ENCODE data around the gene COMMD3. TPM values are rescaled to one million over a fixed set of nuclear protein-coding genes. Genes with fewer than 3 reads are reported as not detected.

Gene COMMD3
- total and polyA plus RNA-seq, 7 experiments from 2014 or later = 33.9 to 83.7 (median 57.2) TPM

GRCh38 chr10:22368402-22368801 is 52.2 kb downstream of the COMMD3 start:
- Histone ChIP-seq H3K9me3 (ENCODE audit: control insufficient read depth in 2 of 3, low read length in 3 of 3) (no peaks in the 10 kb centered on the region), H3K4me3 (ENCODE audit: low read length) (no peak overlapping the region), H3K27ac (ENCODE audit: low read depth, low read length) (no peak overlapping the region), H3K36me3 (ENCODE audit: control insufficient read depth in 2 of 3, insufficient read depth in 3 of 3, low read length in 3 of 3) (no peaks in the 10 kb centered on the region), H3K4me1 (ENCODE audit: control insufficient read depth in 2 of 2, insufficient read depth in 2 of 2, low read length in 2 of 2) (no peaks in the 10 kb centered on the region), H3K27me3 (ENCODE audit: control insufficient read depth in 2 of 2, insufficient read depth in 2 of 2, low read length in 2 of 2) (no peaks in the 10 kb centered on the region)
- H3K27me3 Mint-ChIP-seq = peaks cover 0 to 12% (median 2%) of the 10 kb centered on the region in 5 donors
- ChIA-PET CTCF (no interaction called here), POLR2A (no interaction called here)
- intact Hi-C loops (cut with micrococcal nuclease) = no loop called here
- peaks cover 0 to 5% (median 0%) of the 10 kb centered on the region in 11 donors for H3K9me3 Mint-ChIP-seq
- ATAC-seq (no peak), DNase-seq (no peak)
- peaks cover 0 to 3% (median 0%) of the 10 kb centered on the region in 5 donors for H3K36me3 Mint-ChIP-seq
- H3K4me3 Mint-ChIP-seq = no peak overlapping the region
- no peak overlapping the region for H3K27ac Mint-ChIP-seq
- H3K4me1 Mint-ChIP-seq = peaks cover 0 to 32% (median 7%) of the 10 kb centered on the region in 7 donors

DNA sequence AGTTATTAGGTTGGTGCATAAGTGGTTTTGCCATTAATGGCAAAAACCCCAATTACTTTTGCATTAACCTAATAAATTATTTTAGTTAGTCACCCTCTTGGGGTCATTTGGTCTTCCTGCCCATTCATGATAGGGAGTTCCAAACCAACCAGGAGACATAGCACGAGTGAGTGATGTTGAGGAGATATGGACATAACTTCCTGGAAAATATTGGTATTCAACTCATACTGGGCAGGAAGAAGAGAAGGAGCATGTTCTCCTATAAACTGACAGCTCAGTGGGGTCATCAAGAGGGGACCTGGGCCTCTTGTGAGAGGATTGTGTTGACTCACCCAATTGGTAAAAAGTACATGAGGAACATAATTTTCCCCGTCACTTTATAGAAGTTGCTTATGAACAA is 52.8 kb downstream of the COMMD3 start:
- Histone ChIP-seq H3K27me3 (ENCODE audit: control insufficient read depth in 2 of 2, insufficient read depth in 2 of 2, low read length in 2 of 2) (no peaks in the 10 kb centered on the region), H3K36me3 (ENCODE audit: control insufficient read depth in 2 of 3, insufficient read depth in 3 of 3, low read length in 3 of 3) (no peaks in the 10 kb centered on the region), H3K9me3 (ENCODE audit: control insufficient read depth in 2 of 3, low read length in 3 of 3) (no peaks in the 10 kb centered on the region), H3K27ac (ENCODE audit: low read depth, low read length) (no peak overlapping the region), H3K4me3 (ENCODE audit: low read length) (no peak overlapping the region), H3K4me1 (ENCODE audit: control insufficient read depth in 2 of 2, insufficient read depth in 2 of 2, low read length in 2 of 2) (no peaks in the 10 kb centered on the region)
- Mint-ChIP-seq H3K4me1 (peaks cover 0 to 32% (median 7%) of the 10 kb centered on the region in 7 donors), H3K36me3 (peaks cover 0 to 3% (median 0%) of the 10 kb centered on the region in 5 donors), H3K4me3 (no peak overlapping the region), H3K27ac (no peak overlapping the region), H3K9me3 (peaks cover 0 to 5% (median 0%) of the 10 kb centered on the region in 11 donors), H3K27me3 (peaks cover 0 to 12% (median 2%) of the 10 kb centered on the region in 5 donors)
- CTCF ChIA-PET = no interaction called here
- ATAC-seq = peak; percentile 50
- intact Hi-C loops (cut with micrococcal nuclease) = no loop called here
- DNase-seq = no peak
- POLR2A ChIA-PET = interaction anchor here (0.8 to 1.6 kb wide), 2 partner anchors 29 to 69 kb away, joined by 3 to 5 read pairs; no protein-coding TSS in a partner anchor

- Histone ChIP-seq H3K4me3 (ENCODE audit: low read length) (no peak overlapping the region), H3K36me3 (ENCODE audit: control insufficient read depth in 2 of 3, insufficient read depth in 3 of 3, low read length in 3 of 3) (no peaks in the 10 kb centered on the region), H3K27me3 (ENCODE audit: control insufficient read depth in 2 of 2, insufficient read depth in 2 of 2, low read length in 2 of 2) (no peaks in the 10 kb centered on the region), H3K4me1 (ENCODE audit: control insufficient read depth in 2 of 2, insufficient read depth in 2 of 2, low read length in 2 of 2) (no peaks in the 10 kb centered on the region), H3K27ac (ENCODE audit: low read depth, low read length) (no peak overlapping the region), H3K9me3 (ENCODE audit: control insufficient read depth in 2 of 3, low read length in 3 of 3) (no peaks in the 10 kb centered on the region)
- ATAC-seq = peak; percentile 80
- peaks cover 0 to 32% (median 7%) of the 10 kb centered on the region in 7 donors for H3K4me1 Mint-ChIP-seq
- intact Hi-C loops (cut with micrococcal nuclease) = no loop called here
- peaks cover 0 to 3% (median 0%) of the 10 kb centered on the region in 5 donors for H3K36me3 Mint-ChIP-seq
- CTCF ChIA-PET = interaction anchor here (0.6 kb wide), 1 partner anchor 113 kb away, joined by 4 read pairs; no protein-coding TSS in a partner anchor
- no peak overlapping the region for H3K27ac Mint-ChIP-seq
- POLR2A ChIA-PET = interaction anchor here (0.8 to 1.6 kb wide), 3 partner anchors 29 to 69 kb away, joined by 3 to 5 read pairs (median 3); no protein-coding TSS in a partner anchor
- peak overlapping the region in 1 of 10 donors; percentile 4 for H3K4me3 Mint-ChIP-seq
- no peak for DNase-seq
- H3K9me3 Mint-ChIP-seq = peaks cover 0 to 5% (median 0%) of the 10 kb centered on the region in 11 donors
- peaks cover 0 to 9% (median 2%) of the 10 kb centered on the region in 5 donors for H3K27me3 Mint-ChIP-seq
Observed at GRCh38 chr10:22369434-22370072, 53.4 kb downstream of the COMMD3 start.

Other genes with a start within 250 kb of the COMMD3 start
- not detected for gene EBLN1, start 98.4 kb upstream of the COMMD3 start, total RNA-seq
- gene EBLN1, start 98.4 kb upstream of the COMMD3 start, polyA plus RNA-seq = not detected
- 10 to 100 TPM; 42.4 to 80.5 (median 55.3) TPM for gene BMI1, start 4.7 kb downstream of the COMMD3 start, total RNA-seq
- gene BMI1, start 4.7 kb downstream of the COMMD3 start, polyA plus RNA-seq = 10 to 100 TPM; 26.1 to 28.0 TPM
- gene SPAG6, start 29.1 kb downstream of the COMMD3 start, total RNA-seq = under 1 TPM in 2 of 5 experiments, not detected in 3; 0.46 to 0.93 TPM
- not detected for gene SPAG6, start 29.1 kb downstream of the COMMD3 start, polyA plus RNA-seq